Activated naive CD4-positive, alpha-beta T cell treated with Interleukin-2 at 50 U/mL for 16 hours (primary cell): ENCODE results near the gene SF3B1.
"Not testable (repeated sequence)": the region's sequence is repeated elsewhere in the genome, so short reads cannot be mapped to it uniquely, and the experiment has no call there.

Source experiments
- DNase-seq: peaks from one replicate; pipeline ENCODE4 v3.0.0-alpha.2; 2020

Gene SF3B1, protein sequence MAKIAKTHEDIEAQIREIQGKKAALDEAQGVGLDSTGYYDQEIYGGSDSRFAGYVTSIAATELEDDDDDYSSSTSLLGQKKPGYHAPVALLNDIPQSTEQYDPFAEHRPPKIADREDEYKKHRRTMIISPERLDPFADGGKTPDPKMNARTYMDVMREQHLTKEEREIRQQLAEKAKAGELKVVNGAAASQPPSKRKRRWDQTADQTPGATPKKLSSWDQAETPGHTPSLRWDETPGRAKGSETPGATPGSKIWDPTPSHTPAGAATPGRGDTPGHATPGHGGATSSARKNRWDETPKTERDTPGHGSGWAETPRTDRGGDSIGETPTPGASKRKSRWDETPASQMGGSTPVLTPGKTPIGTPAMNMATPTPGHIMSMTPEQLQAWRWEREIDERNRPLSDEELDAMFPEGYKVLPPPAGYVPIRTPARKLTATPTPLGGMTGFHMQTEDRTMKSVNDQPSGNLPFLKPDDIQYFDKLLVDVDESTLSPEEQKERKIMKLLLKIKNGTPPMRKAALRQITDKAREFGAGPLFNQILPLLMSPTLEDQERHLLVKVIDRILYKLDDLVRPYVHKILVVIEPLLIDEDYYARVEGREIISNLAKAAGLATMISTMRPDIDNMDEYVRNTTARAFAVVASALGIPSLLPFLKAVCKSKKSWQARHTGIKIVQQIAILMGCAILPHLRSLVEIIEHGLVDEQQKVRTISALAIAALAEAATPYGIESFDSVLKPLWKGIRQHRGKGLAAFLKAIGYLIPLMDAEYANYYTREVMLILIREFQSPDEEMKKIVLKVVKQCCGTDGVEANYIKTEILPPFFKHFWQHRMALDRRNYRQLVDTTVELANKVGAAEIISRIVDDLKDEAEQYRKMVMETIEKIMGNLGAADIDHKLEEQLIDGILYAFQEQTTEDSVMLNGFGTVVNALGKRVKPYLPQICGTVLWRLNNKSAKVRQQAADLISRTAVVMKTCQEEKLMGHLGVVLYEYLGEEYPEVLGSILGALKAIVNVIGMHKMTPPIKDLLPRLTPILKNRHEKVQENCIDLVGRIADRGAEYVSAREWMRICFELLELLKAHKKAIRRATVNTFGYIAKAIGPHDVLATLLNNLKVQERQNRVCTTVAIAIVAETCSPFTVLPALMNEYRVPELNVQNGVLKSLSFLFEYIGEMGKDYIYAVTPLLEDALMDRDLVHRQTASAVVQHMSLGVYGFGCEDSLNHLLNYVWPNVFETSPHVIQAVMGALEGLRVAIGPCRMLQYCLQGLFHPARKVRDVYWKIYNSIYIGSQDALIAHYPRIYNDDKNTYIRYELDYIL

DNA sequence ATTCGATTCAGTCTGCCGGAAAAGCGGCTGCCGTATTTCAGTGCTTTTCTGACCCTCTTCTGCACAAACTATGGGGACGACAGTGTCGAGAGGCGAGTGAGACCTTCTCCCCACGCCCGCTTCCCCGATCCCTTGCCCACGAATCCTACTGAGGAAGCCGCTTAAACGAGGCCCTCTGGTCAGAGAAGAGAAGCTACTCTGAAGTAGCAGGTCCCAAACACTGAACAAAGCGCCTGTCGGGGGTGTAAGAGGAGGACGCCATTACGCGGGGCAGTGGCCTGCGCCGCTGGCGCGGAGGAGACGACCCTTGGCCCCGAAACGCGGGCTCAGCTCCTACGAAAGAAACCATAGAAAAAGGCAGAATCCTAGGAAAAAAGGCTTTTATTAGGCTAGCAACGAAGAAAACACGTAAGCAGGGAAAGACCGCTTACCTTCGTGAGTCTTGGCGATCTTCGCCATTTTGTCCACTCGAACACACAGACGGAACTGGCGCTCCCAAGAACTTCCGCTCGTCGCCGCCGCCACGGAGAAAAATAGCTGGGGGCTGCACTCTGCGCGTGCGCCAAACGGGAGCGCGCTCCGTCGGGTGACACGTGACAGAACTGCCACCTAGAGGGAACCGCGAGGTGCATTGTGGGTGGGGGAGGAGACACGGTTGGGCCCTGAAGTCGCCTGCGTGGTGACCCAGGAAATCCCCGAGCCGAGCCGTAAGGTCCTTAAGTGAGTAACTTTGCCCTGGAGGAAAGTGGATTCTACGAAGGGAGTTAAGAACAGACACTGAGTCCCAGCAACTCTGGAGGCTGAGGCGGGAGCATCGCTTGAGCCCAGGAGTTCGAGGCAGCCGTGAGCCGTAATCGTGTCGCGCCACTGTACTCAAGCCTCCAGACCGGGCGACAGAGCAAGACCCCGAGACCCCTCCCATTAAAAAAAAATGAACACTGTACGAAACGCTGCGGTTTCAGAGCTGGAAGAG lies at the start of gene SF3B1:
TSS of gene SF3B1 (minus strand) at position 488 of the 973 bp plus-strand sequence. CDS start at position 459, 29 bp downstream.
- peak; percentile 99 for DNase-seq

DNA sequence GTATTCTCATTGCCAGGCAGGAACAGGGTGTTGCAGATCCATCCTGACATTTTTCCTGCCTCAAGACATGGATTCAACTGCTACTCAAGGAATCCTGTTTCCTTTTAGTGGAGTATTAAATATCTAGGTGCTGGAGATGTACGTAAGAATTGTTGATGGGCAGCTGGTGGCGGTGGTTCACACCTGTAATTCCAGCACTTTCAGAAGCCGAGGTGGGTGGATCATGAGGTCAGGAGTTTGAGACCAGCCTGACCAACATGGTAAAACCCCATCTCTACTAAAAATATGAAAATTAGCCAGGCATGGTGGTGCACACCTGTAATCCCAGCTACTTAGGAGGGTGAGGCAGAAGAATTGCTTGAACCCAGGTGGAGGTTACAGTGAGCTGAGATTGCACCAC lies 49.4 kb upstream of the SF3B1 start:
- not testable (repeated sequence) for DNase-seq

DNA sequence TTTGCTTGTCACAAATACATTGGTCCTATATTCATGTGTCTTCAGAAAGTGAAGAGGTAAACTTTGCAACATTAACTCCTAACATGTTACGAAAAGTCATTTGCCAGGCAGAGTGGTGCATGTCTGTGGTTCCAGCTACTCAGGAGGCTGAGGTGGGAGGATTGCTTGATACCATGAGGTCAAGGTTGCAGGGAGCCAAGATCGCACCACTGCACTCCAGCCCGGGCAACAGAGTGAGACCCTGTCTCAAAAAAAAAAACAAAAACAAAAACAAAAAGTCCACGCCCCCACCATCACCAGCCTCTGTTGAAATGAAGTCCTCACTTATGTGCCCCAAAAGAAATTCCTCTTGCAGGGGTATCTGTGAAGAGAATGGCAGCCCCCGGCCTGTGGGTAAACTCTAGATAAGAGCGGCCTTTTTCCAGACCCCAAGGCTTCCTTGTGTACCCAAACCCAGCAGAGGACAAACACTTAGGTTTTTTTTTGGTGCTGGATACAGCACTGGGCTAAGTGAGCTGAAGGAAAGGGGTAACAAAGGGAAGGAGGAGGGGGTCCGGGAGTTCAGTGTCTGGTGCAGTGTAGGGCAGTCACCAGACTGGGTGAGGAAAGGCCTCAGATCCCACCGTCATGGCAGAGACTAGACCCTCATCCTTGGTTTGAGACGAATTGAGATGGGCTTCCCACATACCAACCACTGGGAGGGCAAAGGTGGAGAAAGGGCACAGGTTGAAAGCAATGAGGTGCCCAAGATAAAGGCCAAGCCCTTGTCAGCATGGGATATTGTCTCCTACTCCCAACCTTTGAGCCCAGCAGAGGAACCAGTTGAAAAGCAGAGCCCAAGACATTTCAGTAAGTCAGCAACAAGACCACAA lies 45.6 kb upstream of the SF3B1 start:
- no peak for DNase-seq

DNA sequence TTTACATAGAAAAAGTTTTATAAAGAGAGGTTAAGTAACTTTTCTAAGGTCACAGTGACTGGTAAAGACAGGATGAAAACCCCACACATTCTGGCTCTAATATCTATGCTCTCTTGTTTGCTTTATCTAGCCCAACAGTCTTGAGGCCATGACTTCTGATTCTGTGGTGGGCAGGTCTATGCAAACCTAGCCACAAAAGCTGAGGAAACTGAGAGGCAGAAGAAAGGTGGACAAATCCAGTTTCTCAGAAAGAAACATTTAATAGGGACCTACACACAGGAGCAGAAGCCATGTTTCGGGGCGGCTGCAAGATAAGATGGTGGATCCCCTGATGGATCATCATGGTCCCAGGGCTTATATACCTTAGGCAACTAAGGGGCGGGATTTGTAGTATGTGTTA lies 43.0 kb upstream of the SF3B1 start:
- DNase-seq, result no peak

DNA sequence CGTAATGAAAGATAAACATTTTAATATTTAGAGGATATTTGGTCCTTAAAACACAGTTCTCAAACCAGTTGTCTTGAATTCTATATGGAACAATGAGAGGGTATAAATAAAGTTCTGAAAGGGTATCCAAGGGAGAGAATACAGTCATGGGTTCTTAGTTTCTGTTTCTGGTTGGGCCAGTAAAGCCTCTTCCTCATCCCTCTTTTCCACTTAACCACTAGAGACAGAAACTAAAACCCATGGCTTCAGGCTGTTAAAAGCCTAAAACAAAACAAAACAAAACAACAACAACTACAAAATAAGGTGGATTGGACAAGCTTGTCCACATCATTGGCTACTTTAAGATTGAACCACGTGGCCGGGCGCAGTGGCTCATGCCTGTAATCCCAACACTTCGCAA lies 37.3 kb upstream of the SF3B1 start:
- no peak for DNase-seq

DNA sequence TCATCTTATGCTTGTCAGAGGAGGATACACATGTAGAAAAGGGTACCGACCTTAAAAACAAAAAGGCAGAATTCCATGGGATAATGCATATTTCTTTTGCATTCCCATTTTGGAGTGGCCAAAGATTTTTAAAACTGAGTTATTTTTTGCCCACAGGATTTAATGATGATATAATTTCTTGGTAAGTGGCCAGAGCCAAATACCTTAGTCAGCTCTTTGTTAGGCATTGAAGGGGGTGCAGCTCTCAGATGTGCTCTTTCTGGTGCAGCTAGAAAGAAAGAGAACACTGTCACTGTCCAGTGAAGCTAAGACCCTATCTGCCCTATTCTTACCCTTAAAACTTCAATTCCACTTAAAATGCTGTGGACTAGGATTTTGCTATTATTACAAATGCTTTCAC lies 29.3 kb upstream of the SF3B1 start:
- DNase-seq, result no peak

DNA sequence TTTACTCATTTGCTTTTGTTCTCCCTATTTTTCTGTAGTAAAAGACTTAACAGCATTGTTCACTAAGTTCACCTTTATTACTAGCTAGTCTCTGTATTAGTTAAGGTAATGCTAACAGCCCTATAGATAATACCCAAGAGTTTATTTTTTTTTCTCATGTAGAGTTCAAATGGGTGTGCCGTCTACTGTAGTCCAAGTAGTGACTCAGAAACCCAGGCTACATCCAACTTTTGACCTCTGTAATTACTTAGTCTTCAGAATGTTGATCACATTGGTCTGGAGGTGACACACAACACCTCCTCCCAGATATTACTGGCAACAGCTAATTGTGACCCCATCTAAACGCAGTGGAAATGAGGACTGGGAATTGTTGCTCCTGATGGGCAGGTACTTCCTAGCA lies 26.2 kb upstream of the SF3B1 start:
- no peak for DNase-seq

DNA sequence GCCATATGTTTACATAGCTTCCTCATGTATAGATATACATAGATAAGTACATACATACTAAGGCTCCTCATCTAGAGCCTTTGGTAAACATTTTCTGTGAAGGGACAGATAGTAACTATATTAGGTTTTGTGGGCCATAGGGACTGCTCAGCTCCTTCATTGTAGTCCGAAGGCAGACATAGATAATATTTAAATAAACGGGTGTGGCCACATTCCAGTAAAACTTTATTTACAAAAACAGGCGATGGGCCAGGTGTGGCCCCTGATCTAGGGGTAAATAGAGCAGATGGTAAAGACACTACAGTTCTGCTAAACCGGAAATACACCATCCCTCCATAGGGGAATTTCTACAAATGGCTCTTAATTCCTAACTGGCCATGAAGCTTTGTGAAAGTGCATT lies 25.8 kb upstream of the SF3B1 start:
- no peak for DNase-seq

DNA sequence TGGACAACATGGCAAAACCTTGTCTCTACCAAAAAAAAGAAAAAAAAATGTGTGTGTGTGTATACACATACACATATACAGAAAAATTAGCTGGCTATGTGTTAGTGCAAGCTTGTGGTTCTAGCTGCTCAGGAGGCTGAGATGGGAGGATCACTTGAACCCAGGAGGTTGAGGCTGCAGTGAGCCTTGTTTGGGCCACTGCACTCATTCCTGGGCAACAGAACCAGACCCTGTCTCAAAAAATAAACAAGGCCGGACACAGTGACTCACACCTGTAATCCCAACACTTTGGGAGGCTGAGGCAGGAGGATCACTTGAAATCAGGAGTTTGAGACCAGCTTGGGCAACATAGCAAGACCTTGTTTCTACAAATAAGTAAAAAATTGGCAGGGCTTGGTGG lies 20.6 kb upstream of the SF3B1 start:
- DNase-seq, result no peak

DNA sequence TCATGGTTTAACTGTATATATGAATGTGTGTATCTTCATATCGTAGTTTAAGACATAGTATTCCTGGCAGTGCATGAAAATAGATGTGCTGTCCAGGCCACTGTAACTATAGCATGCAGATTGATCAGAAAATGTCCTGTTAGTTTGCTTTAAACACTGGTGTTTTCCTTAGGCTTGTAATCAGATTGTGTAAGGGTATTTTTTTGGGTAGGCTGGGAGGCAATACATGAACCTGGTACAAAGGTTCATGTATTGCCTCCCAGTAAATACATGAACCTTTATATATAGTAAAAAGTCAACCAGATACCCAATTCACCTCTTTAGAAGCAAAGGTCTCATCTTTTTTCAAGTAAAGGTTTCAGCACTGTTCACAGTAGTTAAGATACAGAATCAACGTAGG lies 20.1 kb upstream of the SF3B1 start:
- DNase-seq, result no peak

DNA sequence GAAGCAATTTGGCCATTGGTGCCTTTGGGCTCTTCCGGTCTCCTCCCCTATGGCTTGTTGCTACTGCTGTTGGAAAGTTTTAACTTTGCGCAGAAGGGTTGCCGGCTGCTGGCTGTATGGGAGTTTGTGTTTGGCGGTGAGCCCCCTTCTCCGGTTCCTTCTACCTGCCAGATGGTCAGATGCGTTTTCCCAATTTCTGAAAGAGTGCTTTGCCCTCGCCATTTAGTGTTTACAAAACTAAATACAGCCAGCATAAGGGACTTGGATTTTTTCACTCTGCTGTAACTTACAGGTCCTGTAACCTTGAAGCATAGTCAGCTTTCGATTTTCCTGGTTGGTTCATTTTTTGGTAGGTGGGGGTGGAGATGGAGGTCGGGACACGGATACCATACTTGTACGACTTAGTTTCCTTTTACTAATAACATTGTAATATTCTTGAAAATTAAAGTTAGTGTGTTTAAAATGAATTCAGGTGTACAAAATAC lies 19.1 kb upstream of the SF3B1 start:
- DNase-seq, result no peak

DNA sequence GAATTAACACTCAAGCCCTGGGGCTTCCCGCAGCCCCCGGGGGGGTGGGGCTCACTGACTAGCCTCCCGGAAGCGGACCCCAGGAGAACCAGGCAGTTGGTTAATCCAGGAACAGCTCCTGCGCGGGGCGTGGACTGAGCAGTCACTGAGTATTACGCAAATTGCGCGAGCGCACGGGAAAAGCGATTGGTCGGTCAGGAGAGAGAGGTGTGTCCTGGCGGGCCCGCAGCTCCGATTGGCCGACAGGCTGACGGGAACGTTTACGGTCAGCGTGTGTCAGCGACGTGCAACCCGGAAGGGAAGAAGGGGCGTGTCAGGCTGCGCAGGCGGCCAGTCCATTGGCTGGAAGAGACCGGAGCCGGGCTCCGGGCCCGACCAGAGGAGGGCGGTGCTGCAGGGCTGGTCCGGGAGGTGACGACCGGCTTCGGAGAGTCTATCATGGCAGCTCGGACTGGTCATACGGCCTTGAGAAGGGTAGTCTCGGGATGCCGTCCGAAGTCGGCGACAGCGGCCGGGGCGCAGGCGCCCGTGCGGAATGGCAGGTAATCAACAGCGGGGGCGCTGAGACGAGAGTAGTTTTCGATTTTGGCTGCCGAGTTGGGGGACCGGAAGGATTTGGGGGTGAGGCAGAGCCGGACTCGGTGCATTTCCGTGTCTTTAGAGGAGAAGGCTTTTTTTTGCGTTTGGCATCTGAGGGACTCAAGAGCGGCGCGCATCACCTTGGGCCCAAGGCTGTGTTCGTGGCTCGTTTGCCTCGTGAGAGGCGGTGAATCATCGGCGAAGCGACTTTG lies 18.5 kb upstream of the SF3B1 start, which contains the start of gene COQ10B:
TSS of gene COQ10B (plus strand) at position 430 of the 791 bp plus-strand sequence. CDS start at position 439, 9 bp downstream.
- DNase-seq, result peak; percentile 99

DNA sequence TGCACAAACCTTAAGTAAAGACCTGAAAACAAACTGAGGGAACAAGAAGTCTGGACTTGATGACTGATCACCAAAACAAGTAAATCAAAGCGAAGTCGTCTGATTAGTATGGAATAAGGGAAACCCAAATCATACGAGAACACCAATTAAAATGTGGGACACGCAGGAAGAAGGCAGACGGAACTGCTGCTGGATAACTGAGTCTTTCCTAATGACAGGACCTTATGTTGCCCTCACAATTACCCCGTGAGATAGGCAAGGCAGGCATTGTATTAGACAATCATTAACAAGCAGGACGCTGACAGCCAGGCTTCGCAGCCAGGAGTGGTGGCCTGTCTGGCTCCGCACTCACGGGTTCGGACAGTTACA lies 17.9 kb upstream of the SF3B1 start:
- no peak for DNase-seq

DNA sequence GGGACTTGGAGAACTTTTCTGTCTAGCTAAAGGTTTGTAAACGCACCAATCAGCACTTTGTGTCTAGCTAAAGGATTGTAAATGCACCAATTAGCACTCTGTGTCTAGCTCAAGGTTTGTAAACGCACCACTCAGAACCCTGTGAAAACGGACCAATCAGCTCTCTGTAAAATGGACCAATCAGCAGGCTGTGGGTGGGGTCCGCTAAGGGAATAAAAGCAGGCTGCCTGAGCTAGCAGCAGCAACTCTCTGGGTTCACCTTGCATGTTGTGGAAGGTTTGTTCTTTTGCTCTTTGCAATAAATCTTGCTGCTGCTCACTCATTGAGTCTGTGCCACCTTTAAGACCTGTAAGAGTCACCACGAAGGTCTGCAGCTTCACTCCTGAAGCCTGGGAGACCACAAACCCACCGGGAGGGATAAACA lies 16.1 kb upstream of the SF3B1 start:
- not testable (repeated sequence) for DNase-seq

DNA sequence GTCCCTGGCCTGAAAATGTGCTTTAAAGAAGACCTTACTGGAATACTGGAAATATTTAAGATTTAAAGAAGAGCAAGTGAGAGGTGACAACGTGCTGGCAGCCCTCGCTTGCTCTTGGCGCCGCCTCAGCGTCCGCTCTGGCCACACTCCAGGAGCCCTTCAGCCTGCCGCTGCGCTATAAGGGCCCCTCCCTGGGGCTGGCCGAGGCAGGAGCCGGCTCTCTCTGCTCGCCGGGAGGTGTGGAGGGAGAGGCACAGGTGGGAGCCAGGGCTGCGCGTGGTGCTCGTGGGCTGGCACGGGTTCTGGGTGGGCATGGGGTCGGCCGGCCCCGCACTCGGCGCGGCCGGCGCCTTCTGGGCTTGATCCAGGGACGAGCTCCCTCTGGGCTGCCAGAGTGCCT lies 15.6 kb upstream of the SF3B1 start:
- DNase-seq, result no peak

DNA sequence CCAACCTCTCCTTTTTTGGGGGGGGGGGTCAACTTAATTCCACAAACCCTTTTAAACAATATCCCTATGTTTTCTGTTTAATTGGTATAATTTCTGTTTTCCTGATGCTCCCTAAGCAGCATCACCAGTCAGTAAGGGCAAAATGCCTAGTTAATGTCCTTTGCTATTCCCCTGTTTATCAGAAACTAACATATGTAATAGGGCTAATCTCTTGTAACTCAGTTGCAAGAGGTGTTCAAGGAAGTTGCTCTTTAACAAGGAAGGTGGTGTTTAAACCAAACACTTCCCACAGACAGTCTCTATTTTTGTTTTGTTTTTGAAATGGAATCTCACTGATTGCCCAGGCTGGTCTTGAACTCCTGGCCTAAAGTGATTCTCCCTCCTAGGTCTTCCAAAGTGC lies 12.0 kb upstream of the SF3B1 start:
- DNase-seq, result no peak

DNA sequence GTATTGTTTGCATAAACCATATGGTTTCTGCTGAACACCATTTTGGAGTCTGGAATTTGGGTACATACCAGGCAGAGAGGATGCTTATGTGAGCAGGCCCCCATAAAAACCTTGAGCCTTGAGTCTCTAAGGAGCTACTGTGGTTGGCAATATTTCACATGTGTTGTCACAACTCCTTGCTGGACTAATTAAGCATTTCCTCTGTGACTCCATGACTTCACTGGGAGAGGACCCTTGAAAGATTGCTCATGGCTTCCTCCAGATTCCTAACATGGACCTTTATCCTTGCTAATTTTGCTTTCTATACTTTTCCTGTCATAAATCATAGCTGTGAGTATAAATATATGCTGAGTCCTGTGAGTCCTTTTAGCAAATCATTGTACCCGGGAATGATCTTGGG lies 10.9 kb upstream of the SF3B1 start:
- no peak for DNase-seq

DNA sequence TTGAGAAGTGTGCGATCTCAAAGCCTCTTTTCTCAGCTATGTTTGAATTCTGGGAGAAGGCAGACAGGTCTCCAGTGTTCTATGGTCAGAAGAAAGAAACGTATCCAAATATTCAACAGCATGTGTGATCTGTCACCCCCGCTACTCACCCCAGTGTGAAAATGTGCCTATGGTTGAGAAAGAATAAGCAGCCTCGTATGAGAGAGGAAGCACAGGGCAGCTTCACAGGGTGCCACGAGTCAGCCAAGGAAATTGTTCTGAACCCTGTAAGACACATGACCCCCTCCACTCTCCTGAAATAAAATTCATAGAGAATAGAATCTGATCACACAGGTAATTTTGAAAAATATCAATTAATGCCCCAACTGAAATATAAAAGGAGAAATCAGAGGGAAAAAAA lies 8.0 kb upstream of the SF3B1 start:
- DNase-seq, result no peak

DNA sequence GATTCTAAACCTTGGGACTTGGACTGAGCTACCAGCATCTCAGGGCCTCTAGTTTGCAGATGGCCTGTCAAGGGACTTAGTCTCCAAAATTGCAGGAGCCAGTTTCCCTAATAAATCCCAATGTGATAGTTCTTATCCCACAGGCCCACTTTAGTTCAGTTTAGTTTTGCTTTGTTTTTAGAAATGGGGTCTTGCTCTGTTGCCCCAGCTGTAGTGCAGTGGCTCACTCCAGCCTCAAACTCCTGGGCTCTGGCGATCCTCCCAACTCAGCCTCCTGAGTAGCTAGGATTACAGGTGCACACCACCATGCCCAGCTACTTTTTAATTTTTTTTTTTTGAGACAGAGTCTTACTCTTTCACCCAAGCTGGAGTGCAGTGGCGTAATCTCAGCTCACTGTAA lies 2.6 kb upstream of the SF3B1 start:
- no peak for DNase-seq
